Keratinocyte (primary cell): ENCODE data around the gene PKD1. TPM values are rescaled to one million over a fixed set of nuclear protein-coding genes. Genes with fewer than 3 reads are reported as not detected.

Experiments
- DNase-seq: peaks from one replicate; pipeline ENCODE4 v3.0.0-alpha.2; 2011; ENCODE audit warnings: low read depth, missing footprints, low spot score
- FAIRE-seq: peaks from 2 replicates; lab custom pipeline; 2011; peaks lifted over from hg19 to GRCh38; lab: Jason Lieb, UNC
- H2AFZ ChIP-seq: 2 replicates; pipeline ENCODE4 v1.6.0; 2012; ENCODE audit warnings: low read length, control low read depth, inconsistent platforms; ENCODE audit not compliant: control insufficient read depth
- H3K27ac ChIP-seq: 2 replicates; pipeline ENCODE4 v1.5.1; 2011; ENCODE audit warnings: low read length; ENCODE audit not compliant: control insufficient read depth, insufficient read depth
- H3K27me3 ChIP-seq: 3 replicates; pipeline ENCODE4 v1.6.0; 2011; ENCODE audit warnings: low read length; ENCODE audit not compliant: control insufficient read depth, insufficient read depth; ENCODE audit errors: extremely low read depth
- H3K36me3 ChIP-seq, 2 experiments: 2 replicates in 1 of 2; 3 replicates in 1 of 2; pipeline ENCODE4 v1.5.1; 2011; ENCODE audit warnings: low read length in 2 of 2, mild to moderate bottlenecking in 1 of 2; ENCODE audit not compliant: control insufficient read depth in 2 of 2, insufficient read depth in 2 of 2; ENCODE audit errors: extremely low read depth in 1 of 2
- H3K4me1 ChIP-seq: 3 replicates; pipeline ENCODE4 v1.5.1; 2011; ENCODE audit warnings: low read length; ENCODE audit not compliant: control insufficient read depth, insufficient read depth; ENCODE audit errors: extremely low read depth
- H3K4me2 ChIP-seq: 3 replicates; pipeline ENCODE4 v1.6.0; 2011; ENCODE audit warnings: low read depth, low read length; ENCODE audit not compliant: control insufficient read depth, insufficient read depth; ENCODE audit errors: extremely low read depth
- H3K4me3 ChIP-seq, 3 experiments: fragments of 200-600 bp in 1 of 3; sonication (generic) in 1 of 3; 2 replicates in 2 of 3; 3 replicates in 1 of 3; pipeline ENCODE4 v1.5.1; 2011 to 2016; ENCODE audit warnings: low read length in 3 of 3, mild to moderate bottlenecking in 3 of 3, control low read depth in 2 of 3, inconsistent platforms in 1 of 3, low read depth in 1 of 3, mixed read lengths in 1 of 3, mixed run types in 1 of 3, moderate library complexity in 1 of 3; ENCODE audit not compliant: control insufficient read depth in 2 of 3, insufficient read depth in 2 of 3; ENCODE audit errors: extremely low read depth in 1 of 3
- H3K79me2 ChIP-seq: 2 replicates; pipeline ENCODE4 v1.6.0; 2012; ENCODE audit warnings: low read length; ENCODE audit not compliant: control insufficient read depth, insufficient read depth
- H3K9ac ChIP-seq: 3 replicates; pipeline ENCODE4 v1.6.0; 2011; ENCODE audit warnings: low read length; ENCODE audit not compliant: control insufficient read depth, insufficient read depth; ENCODE audit errors: extremely low read depth
- H3K9me1 ChIP-seq: 3 replicates; pipeline ENCODE4 v1.6.0; 2011; ENCODE audit warnings: low read length; ENCODE audit not compliant: control insufficient read depth, insufficient read depth; ENCODE audit errors: extremely low read depth
- H3K9me3 ChIP-seq: 2 replicates; pipeline ENCODE4 v1.5.1; 2012; ENCODE audit warnings: low read depth, low read length; ENCODE audit not compliant: control insufficient read depth
- H4K20me1 ChIP-seq: 3 replicates; pipeline ENCODE4 v1.6.0; 2011; ENCODE audit warnings: low read length; ENCODE audit not compliant: control insufficient read depth, insufficient read depth; ENCODE audit errors: extremely low read depth
- EZH2 ChIP-seq: IDR thresholded peaks from one replicate; pipeline ENCODE4 v1.6.1; 2012; ENCODE audit warnings: inconsistent platforms, mild to moderate bottlenecking, low read length, moderate library complexity
- dilution Hi-C: fragments of 300-500 bp; cut with MboI; formaldehyde crosslinking; loops from one replicate; pipeline ENCODE4 v1.7.0; 2020; ENCODE audit warnings: low sequenced_read_pairs; ENCODE audit not compliant: extremely low pct_ligation_motif_present
- polyA plus RNA-seq, 5 experiments: library from polyadenylated mRNA; depleted of rRNA in 3 of 5; stranded (reverse) in 3 of 5; stranded (forward) in 1 of 5; unstranded in 1 of 5; fragments of >200 nt; gene quantifications; 1 replicate in 1 of 5; 2 replicates in 3 of 5; 3 replicates in 1 of 5; pipeline versions ENCODE4 v1.2.1 to v1.2.3, GENCODE V29; 2011 to 2012; ENCODE audit warnings: missing spikeins in 2 of 5, low read depth in 1 of 5, low replicate concordance in 1 of 5
- TF ChIP-seq, protein P1 (sequence below), 3 experiments: IDR thresholded peaks in 1 of 3; conservative IDR thresholded peaks in 1 of 3; optimal IDR thresholded peaks in 1 of 3; 2 replicates in 2 of 3; 3 replicates in 1 of 3; pipeline versions ENCODE3 to v1.5.1; 2011; ENCODE audit warnings: low read length in 3 of 3, mild to moderate bottlenecking in 3 of 3, moderate library complexity in 2 of 3, control low read depth in 1 of 3, inconsistent platforms in 1 of 3; ENCODE audit not compliant: insufficient read depth in 2 of 3; ENCODE audit errors: extremely low read depth in 1 of 3

Gene PKD1
- polyA plus RNA-seq, 1 donor (not counting 4 experiments of a cell fraction or from before 2014, with no cell fraction given) = 10.6 TPM

- H3K27ac ChIP-seq = no peak overlapping the region
- H3K4me2 ChIP-seq = no peak overlapping the region
- no peaks in the 10 kb centered on the region for H3K9me3 ChIP-seq
- peaks cover 19% of the 10 kb centered on the region for H4K20me1 ChIP-seq
- FAIRE-seq = no peak
- peaks cover 23% of the 10 kb centered on the region for H3K4me1 ChIP-seq
- H3K79me2 ChIP-seq = no peaks in the 10 kb centered on the region
- no peak overlapping the region for H2AFZ ChIP-seq
- no peak for DNase-seq
- H3K36me3 ChIP-seq = peaks cover 23 to 40% of the 10 kb centered on the region in 2 experiments
- H3K9ac ChIP-seq = no peak overlapping the region
- H3K27me3 ChIP-seq = no peaks in the 10 kb centered on the region
- dilution Hi-C loops = no loop called here
- H3K9me1 ChIP-seq = no peaks in the 10 kb centered on the region
- TF ChIP-seq EZH2 = no peak
- TF ChIP-seq, protein P1, sequence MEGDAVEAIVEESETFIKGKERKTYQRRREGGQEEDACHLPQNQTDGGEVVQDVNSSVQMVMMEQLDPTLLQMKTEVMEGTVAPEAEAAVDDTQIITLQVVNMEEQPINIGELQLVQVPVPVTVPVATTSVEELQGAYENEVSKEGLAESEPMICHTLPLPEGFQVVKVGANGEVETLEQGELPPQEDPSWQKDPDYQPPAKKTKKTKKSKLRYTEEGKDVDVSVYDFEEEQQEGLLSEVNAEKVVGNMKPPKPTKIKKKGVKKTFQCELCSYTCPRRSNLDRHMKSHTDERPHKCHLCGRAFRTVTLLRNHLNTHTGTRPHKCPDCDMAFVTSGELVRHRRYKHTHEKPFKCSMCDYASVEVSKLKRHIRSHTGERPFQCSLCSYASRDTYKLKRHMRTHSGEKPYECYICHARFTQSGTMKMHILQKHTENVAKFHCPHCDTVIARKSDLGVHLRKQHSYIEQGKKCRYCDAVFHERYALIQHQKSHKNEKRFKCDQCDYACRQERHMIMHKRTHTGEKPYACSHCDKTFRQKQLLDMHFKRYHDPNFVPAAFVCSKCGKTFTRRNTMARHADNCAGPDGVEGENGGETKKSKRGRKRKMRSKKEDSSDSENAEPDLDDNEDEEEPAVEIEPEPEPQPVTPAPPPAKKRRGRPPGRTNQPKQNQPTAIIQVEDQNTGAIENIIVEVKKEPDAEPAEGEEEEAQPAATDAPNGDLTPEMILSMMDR (optimal IDR thresholded peaks at IDR 0.05 in 1 of 3, IDR thresholded peaks at IDR 0.05 in 1 of 3, conservative IDR thresholded peaks at IDR 0.05 in 1 of 3; ENCODE audit: extremely low read depth in 1 of 3, insufficient read depth in 2 of 3, low read length in 3 of 3) = no peak
- H3K4me3 ChIP-seq = no peak overlapping the region
Observed at GRCh38 chr16:2086812-2087747, 48.6 kb downstream of the PKD1 start.

DNA sequence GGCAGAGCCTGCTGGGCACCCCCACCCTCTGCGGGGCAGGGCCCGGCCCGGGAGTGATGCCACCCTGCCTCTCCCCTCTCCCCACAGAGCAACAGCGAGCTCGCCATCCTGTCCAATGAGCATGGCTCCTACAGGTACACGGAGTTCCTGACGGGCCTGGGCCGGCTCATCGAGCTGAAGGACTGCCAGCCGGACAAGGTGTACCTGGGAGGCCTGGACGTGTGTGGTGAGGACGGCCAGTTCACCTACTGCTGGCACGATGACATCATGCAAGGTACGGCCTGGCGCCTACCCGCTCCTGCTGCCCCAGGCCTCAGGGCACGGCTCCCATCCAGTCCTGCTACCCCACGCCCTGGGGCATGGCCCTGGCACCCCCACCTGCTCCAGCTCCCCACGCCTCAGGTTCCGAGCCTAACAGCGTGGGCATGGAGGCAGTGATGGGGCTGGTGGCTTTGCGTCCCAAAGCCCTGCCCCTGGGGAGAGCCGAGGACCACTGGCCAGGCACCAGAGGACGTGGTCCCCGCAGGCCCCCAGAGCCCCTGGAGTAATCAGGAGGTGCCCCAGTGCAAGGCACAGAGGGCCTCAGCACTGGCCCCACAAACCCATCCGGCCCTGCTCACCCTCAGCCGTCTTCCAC is 49.5 kb downstream of the PKD1 start:
- TF ChIP-seq, protein P1 (optimal IDR thresholded peaks at IDR 0.05 in 1 of 3, IDR thresholded peaks at IDR 0.05 in 1 of 3, conservative IDR thresholded peaks at IDR 0.05 in 1 of 3; ENCODE audit: extremely low read depth in 1 of 3, insufficient read depth in 2 of 3, low read length in 3 of 3) = no peak
- TF ChIP-seq EZH2 = no peak
- Histone ChIP-seq H3K4me2 (no peak overlapping the region), H3K4me1 (peaks cover 15% of the 10 kb centered on the region), H3K27me3 (no peaks in the 10 kb centered on the region), H3K4me3 (no peak overlapping the region), H3K79me2 (no peaks in the 10 kb centered on the region), H3K9me3 (no peaks in the 10 kb centered on the region), H3K36me3 (peaks cover 24 to 44% of the 10 kb centered on the region in 2 experiments), H2AFZ (no peak overlapping the region), H3K9me1 (no peaks in the 10 kb centered on the region), H4K20me1 (peaks cover 19% of the 10 kb centered on the region), H3K9ac (no peak overlapping the region), H3K27ac (no peak overlapping the region)
- FAIRE-seq (no peak), DNase-seq (no peak)
- dilution Hi-C loops = no loop called here
